Measurements from ENCODE around the gene ARHGAP18. TPM values are rescaled to one million over a fixed set of nuclear protein-coding genes. Genes with fewer than 3 reads are reported as not detected.
A peak's percentile ranks its signal among the peaks of the same experiment; 100 is the strongest.

The ARHGAP18 gene
- total RNA-seq, 2 donors from 2014 or later, result 14.3 to 17.7 TPM

DNA sequence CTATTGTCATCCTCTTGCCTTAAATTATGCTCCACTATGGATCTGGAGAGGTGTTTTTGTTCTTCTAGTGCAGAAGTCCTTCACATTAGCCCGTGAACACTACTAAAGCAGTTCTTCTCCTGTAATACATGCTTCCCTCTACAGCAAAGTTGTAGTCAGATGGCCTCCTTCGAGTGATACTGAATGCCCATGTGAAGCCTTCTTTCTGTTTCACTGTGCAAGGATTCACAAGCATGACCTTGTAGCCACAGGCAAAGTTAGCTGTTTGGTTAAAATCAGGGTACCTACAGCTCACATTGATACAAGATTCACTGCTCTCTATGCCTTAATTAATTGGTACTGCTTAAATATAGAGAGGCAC is 47.6 kb downstream of the ARHGAP18 start:
- H3K27ac ChIP-seq (ENCODE audit: low read depth, low read length), result no peak overlapping the region
- Mint-ChIP-seq H3K4me3 (no peak overlapping the region), H3K27me3 (ENCODE audit: insufficient read depth) (no peaks in the 10 kb centered on the region), H3K27ac (no peak overlapping the region), H3K4me1 (peaks cover 45% of the 10 kb centered on the region), H3K36me3 (ENCODE audit: low read depth) (no peaks in the 10 kb centered on the region), H3K9me3 (no peaks in the 10 kb centered on the region)
- H3K4me1 ChIP-seq (ENCODE audit: control insufficient read depth, insufficient read depth, low read length), result peaks cover 4% of the 10 kb centered on the region
- DNase-seq, result no peak
- H3K36me3 ChIP-seq (ENCODE audit: control insufficient read depth, insufficient read depth, low read length), result no peaks in the 10 kb centered on the region
- TF ChIP-seq, protein P1, sequence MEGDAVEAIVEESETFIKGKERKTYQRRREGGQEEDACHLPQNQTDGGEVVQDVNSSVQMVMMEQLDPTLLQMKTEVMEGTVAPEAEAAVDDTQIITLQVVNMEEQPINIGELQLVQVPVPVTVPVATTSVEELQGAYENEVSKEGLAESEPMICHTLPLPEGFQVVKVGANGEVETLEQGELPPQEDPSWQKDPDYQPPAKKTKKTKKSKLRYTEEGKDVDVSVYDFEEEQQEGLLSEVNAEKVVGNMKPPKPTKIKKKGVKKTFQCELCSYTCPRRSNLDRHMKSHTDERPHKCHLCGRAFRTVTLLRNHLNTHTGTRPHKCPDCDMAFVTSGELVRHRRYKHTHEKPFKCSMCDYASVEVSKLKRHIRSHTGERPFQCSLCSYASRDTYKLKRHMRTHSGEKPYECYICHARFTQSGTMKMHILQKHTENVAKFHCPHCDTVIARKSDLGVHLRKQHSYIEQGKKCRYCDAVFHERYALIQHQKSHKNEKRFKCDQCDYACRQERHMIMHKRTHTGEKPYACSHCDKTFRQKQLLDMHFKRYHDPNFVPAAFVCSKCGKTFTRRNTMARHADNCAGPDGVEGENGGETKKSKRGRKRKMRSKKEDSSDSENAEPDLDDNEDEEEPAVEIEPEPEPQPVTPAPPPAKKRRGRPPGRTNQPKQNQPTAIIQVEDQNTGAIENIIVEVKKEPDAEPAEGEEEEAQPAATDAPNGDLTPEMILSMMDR (conservative IDR thresholded peaks at IDR 0.05), result no peak
- H3K9me3 ChIP-seq (ENCODE audit: control insufficient read depth, low read length), result no peaks in the 10 kb centered on the region
- H3K27me3 ChIP-seq (ENCODE audit: control insufficient read depth, insufficient read depth, low read length, poor library complexity, severe bottlenecking), result no peaks in the 10 kb centered on the region
- no peak overlapping the region for H3K4me3 ChIP-seq (ENCODE audit: low read length)
- WGBS, 2 experiments (ENCODE audit: insufficient coverage in 1 of 2, insufficient read length in 1 of 2), result 88 to 98% methylated on average over 1 to 2 of the region's 2 CpGs
- no peak overlapping the region for H3K9ac ChIP-seq (ENCODE audit: extremely low read depth, low read length, poor library complexity, severe bottlenecking)

DNA sequence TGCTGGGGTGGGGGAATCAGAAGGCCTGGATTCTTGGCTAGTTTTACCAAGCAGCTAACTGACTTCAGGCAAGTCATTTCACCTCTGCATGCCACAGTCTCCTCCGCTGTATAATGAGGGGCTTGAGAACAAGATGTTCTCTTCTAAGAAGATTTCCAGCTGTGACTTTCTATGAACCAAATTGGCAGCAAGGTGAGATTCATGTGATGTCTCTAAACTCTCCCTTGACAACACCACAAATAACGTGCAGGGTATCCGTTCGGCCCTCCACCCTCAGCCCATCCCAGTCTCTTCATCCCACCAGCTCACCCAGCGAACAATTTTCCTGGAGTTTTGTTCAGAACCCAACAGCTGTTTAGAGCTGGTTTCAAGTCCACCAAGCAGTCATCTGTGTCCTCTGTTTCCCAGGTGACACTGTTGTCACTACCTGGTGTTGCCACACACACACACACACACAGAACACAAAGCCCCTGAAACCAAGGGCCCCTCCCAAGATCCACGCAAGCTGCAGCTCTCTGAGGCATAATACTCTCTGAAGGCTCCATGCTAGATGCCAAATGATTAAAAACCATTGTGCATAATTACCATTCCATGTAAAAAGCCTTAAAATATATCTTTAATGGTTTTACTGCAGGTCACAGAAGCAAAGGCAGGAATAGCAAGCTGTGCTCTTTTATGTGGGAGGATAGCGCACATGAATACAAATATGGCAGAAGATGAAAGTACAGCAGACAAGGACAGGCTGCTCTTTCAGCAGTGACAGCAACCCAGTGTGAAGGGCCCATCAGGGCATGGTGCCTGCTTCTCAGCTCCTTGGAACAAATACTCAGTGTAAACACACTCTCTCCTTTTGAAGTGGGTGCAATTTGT is 48.2 kb downstream of the ARHGAP18 start:
- H3K36me3 ChIP-seq (ENCODE audit: control insufficient read depth, insufficient read depth, low read length), result no peaks in the 10 kb centered on the region
- TF ChIP-seq, protein P1 (conservative IDR thresholded peaks at IDR 0.05), result no peak
- no peaks in the 10 kb centered on the region for H3K27me3 ChIP-seq (ENCODE audit: control insufficient read depth, insufficient read depth, low read length, poor library complexity, severe bottlenecking)
- Mint-ChIP-seq H3K27me3 (ENCODE audit: insufficient read depth) (no peaks in the 10 kb centered on the region), H3K36me3 (ENCODE audit: low read depth) (no peaks in the 10 kb centered on the region), H3K9me3 (no peaks in the 10 kb centered on the region), H3K27ac (peak overlapping the region; percentile 6), H3K4me1 (peaks cover 46% of the 10 kb centered on the region), H3K4me3 (no peak overlapping the region)
- no peak overlapping the region for H3K27ac ChIP-seq (ENCODE audit: low read depth, low read length)
- 88 to 93% methylated on average over 4 to 7 of the region's 7 CpGs for WGBS, 2 experiments (ENCODE audit: insufficient coverage in 1 of 2, insufficient read length in 1 of 2)
- H3K4me3 ChIP-seq (ENCODE audit: low read length), result no peak overlapping the region
- no peaks in the 10 kb centered on the region for H3K9me3 ChIP-seq (ENCODE audit: control insufficient read depth, low read length)
- no peak for DNase-seq
- H3K4me1 ChIP-seq (ENCODE audit: control insufficient read depth, insufficient read depth, low read length), result peaks cover 5% of the 10 kb centered on the region
- no peak overlapping the region for H3K9ac ChIP-seq (ENCODE audit: extremely low read depth, low read length, poor library complexity, severe bottlenecking)

DNA sequence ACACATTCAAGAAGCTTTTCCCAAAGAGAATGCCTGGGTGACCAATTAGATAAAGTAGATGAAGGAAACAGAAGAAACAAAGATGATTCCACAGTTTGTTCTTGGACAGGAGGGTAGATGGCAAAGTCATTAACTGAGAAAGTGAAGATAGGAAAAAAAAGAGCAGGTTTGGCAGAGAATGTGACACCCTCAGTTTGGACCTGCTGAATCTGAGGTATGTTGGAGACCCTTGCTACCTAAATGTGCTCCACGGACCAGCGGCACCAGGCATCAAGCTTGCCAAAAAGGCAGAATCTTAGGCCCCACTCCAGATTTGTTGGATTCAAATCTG is 49.7 kb downstream of the ARHGAP18 start:
- 95% methylated on average over 2 of the region's 2 CpGs for WGBS, 2 experiments (ENCODE audit: insufficient coverage in 1 of 2, insufficient read length in 1 of 2)
- H3K4me3 ChIP-seq (ENCODE audit: low read length), result no peak overlapping the region
- no peak overlapping the region for H3K27ac ChIP-seq (ENCODE audit: low read depth, low read length)
- Mint-ChIP-seq H3K27ac (no peak overlapping the region), H3K36me3 (ENCODE audit: low read depth) (no peaks in the 10 kb centered on the region), H3K27me3 (ENCODE audit: insufficient read depth) (no peaks in the 10 kb centered on the region), H3K4me3 (no peak overlapping the region), H3K9me3 (peaks cover under 1% of the 10 kb centered on the region), H3K4me1 (peaks cover 48% of the 10 kb centered on the region)
- H3K36me3 ChIP-seq (ENCODE audit: control insufficient read depth, insufficient read depth, low read length), result no peaks in the 10 kb centered on the region
- TF ChIP-seq, protein P1 (conservative IDR thresholded peaks at IDR 0.05), result no peak
- H3K4me1 ChIP-seq (ENCODE audit: control insufficient read depth, insufficient read depth, low read length), result peaks cover 6% of the 10 kb centered on the region
- DNase-seq, result no peak
- no peaks in the 10 kb centered on the region for H3K27me3 ChIP-seq (ENCODE audit: control insufficient read depth, insufficient read depth, low read length, poor library complexity, severe bottlenecking)
- H3K9me3 ChIP-seq (ENCODE audit: control insufficient read depth, low read length), result no peaks in the 10 kb centered on the region
- no peak overlapping the region for H3K9ac ChIP-seq (ENCODE audit: extremely low read depth, low read length, poor library complexity, severe bottlenecking)

All from endodermal cell (in vitro differentiated cells).